Left cardiac atrium (tissue), 4 donors: ENCODE measurements around the gene CEMIP2. TPM values are rescaled to one million over a fixed set of nuclear protein-coding genes. Genes with fewer than 3 reads are reported as not detected.

Experiments
- ATAC-seq, 2 donors: fragments of 200-7000 bp; cut with Tn5 transposase; one replicate each; pipeline ENCODE4 v1.9.1; 2020; ENCODE audit warnings: mild to moderate bottlenecking in 2 of 2, moderate library complexity in 2 of 2
- DNase-seq: peaks from one replicate; pipeline ENCODE4 v3.0.0-alpha.2; 2020
- intact Hi-C, 2 donors: fragments of 100-400 bp; cut with DNase I; formaldehyde crosslinking; loops; one replicate each; pipeline versions ENCODE4 v1.14.1 to v1.15.1; 2022 to 2023
- total RNA-seq, 2 donors: library from RNA; stranded (reverse); fragmentation: NEBNext Ultra II Directional; extraction: Animal tissue kit (Norgen Biotek cat#: 25700); gene quantifications; one replicate each; pipeline ENCODE4 v1.2.1, GENCODE V29; 2021
- donor health status: DM: no; HTN: yes; CAD: no.
- donor health status: DM: no; HTN: yes; CAD: no; lungs with severe emphysema.
- donor health status: DM: yes; HTN: yes; CAD: no.
- donor health status: Dilated cardiomyopathy.

CEMIP2 gene
- total RNA-seq, 2 donors from 2014 or later: 12.0 to 31.9 TPM

- no peak for ATAC-seq
- intact Hi-C loops: loop anchor here in 1 of 2 donors (10.0 kb wide), 1 partner anchor 137 kb away; the partner anchor contains the start of genes ABHD17B and C9orf85
These were observed 9.8 kb upstream of the CEMIP2 start for GRCh38 chr9:71778085-71778484.

GRCh38 chr9:71774920-71775319 lies 6.6 kb upstream of the CEMIP2 start:
- intact Hi-C loops: loop anchor here in 1 of 2 donors (10.0 kb wide), 1 partner anchor 140 kb away; the partner anchor contains the start of genes ABHD17B and C9orf85
- DNase-seq: no peak
- no peak for ATAC-seq

More at GRCh38 chr9:71778085-71778484, 9.8 kb upstream of the CEMIP2 start:
- no peak for DNase-seq

- DNase-seq: no peak
- intact Hi-C loops: loop anchor here in 1 of 2 donors (10.0 kb wide), 1 partner anchor 142 kb away; the partner anchor contains the start of genes ABHD17B and C9orf85
- no peak for ATAC-seq
These were observed 4.4 kb upstream of the CEMIP2 start for GRCh38 chr9:71772726-71773125.

DNA sequence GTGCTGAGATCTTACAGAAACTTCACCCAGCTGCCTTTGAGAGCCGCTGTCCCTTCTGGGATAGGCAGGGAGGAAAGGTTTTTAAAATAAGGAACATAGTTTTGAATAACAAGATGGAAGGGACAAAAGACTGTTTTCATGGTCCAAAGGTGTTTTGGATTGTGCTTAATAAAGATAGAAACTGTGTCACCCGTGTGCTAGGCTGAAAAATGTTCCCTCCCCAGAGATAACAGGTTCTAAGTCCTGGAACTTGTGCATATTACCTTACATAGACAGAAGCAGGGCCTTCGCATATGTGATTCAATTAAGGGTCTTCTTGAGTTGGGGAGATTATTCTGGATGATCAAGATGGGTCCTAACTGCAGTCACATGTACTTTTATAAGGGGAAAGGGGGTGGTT lies 1.9 kb upstream of the CEMIP2 start:
- no peak for DNase-seq
- no peak for ATAC-seq
- intact Hi-C loops: loop anchor here in 1 of 2 donors (10.0 kb wide), 1 partner anchor 145 kb away; the partner anchor contains the start of genes ABHD17B and C9orf85

- intact Hi-C loops: loop anchor here in 1 of 2 donors (5.0 to 10.0 kb wide), 2 partner anchors 145 to 162 kb away; partner anchors contain the start of genes ABHD17B and C9orf85
These were observed 1.2 kb upstream of the CEMIP2 start for GRCh38 chr9:71769175-71770161.

DNA sequence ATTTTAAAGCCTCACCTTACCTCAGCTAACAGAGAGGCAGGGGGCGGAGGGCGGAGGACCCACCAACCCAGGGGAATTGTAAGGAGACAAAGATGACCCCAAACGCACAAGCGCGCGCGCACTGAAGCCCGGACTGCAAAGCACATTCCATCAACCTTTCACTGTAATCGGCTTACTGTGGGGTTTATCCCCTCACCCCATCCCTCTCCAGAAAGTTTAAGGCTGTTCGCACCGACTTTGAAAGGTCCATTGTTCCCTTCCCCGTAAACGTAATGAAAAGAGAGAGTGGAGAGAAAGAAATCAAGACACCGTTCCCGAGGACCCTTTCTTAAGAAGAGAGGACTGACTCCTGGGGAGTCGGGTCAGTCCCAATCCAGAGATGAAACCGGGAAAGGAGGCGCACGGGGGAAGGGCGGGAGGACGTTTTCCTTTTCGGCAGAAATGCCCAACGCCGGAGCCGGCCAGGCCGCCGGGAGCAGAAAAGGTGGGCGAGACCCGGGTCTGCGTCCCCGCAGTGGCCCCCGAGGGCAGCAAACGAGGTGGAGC lies 464 bp downstream of the CEMIP2 start:
- DNase-seq (peak; percentile 33), ATAC-seq (peak in 1 of 2 donors; percentile 0)
- intact Hi-C loops: loop anchor here in 1 of 2 donors (5.0 kb wide), 1 partner anchor 161 kb away; no protein-coding TSS in a partner anchor

More at GRCh38 chr9:71769175-71770161, 1.2 kb upstream of the CEMIP2 start:
- ATAC-seq: peak; percentile 78 to 80
- DNase-seq: peak; percentile 89

GRCh38 chr9:71767163-71767775 lies 1.0 kb downstream of the CEMIP2 start:
- no peak for ATAC-seq
- intact Hi-C loops: loop anchor here in 1 of 2 donors (5.0 kb wide), 1 partner anchor 160 kb away; no protein-coding TSS in a partner anchor
- no peak for DNase-seq

DNA sequence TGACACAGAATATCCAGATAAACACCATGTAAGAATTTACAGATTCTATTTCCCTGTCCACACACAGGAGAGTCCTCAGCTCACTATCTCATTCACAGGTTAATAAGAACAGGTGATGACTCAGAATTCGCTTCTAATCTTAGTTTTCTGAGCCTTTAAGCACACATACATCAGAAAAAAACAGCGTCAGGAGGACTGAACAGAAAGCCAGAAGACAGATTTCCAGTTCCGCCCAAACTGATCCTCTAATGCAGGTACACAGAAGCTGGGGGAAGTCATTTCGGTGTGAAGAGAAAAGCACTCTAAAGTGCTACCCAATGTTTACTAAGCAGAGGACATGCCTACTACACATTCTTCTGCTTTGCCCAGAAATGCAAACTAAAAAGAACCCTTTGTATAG lies 1.6 kb downstream of the CEMIP2 start:
- intact Hi-C loops: loop anchor here in 1 of 2 donors (5.0 kb wide), 1 partner anchor 159 kb away; no protein-coding TSS in a partner anchor
- DNase-seq: no peak
- no peak for ATAC-seq

GRCh38 chr9:71765693-71766092 lies 2.6 kb downstream of the CEMIP2 start:
- no peak for DNase-seq
- ATAC-seq: no peak
- intact Hi-C loops: loop anchor here in 1 of 2 donors (5.0 kb wide), 1 partner anchor 158 kb away; no protein-coding TSS in a partner anchor

DNA sequence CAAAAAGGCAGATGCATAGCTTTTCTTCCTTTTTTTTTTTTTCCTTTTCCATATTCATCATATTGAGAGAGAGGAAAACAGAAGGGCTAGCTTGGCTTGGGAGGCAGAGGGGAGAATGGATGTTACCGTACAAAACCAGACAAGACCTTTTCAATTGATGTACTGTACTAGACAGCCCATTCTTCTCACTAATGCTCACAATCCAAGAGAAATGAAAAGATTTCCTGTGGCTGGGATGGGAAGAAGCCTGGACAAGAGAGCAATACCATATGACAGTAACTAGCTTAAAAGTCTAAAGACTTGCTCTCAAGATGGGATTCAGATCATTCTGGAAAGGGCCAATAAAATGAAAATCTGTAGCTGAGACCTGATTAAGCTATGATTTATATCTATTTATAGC lies 3.4 kb downstream of the CEMIP2 start:
- intact Hi-C loops: loop anchor here in 1 of 2 donors (5.0 kb wide), 1 partner anchor 158 kb away; no protein-coding TSS in a partner anchor
- ATAC-seq: no peak
- DNase-seq: no peak

DNA sequence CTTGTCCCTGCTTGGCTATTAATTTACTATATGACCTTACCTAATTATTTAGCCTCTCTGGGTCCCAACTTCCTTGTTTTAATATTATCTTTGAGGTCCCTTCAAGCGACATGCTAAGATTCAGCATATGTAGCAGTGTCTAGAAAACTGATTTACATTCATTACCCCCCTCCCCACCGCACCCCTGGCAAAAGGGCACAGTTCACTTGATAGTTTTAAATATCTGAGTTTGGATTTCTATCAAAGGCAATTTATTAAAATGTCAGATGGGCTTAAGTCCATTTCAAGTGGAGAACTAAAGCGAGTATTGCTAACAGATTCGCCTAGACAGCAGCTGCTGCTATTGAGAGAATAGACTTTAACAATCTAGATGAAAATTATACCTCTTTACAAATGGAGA lies 3.9 kb downstream of the CEMIP2 start:
- ATAC-seq (no peak), DNase-seq (no peak)
- intact Hi-C loops: no loop called here

GRCh38 chr9:71763832-71764231 lies 4.5 kb downstream of the CEMIP2 start:
- DNase-seq: no peak
- no peak for ATAC-seq
- intact Hi-C loops: no loop called here

DNA sequence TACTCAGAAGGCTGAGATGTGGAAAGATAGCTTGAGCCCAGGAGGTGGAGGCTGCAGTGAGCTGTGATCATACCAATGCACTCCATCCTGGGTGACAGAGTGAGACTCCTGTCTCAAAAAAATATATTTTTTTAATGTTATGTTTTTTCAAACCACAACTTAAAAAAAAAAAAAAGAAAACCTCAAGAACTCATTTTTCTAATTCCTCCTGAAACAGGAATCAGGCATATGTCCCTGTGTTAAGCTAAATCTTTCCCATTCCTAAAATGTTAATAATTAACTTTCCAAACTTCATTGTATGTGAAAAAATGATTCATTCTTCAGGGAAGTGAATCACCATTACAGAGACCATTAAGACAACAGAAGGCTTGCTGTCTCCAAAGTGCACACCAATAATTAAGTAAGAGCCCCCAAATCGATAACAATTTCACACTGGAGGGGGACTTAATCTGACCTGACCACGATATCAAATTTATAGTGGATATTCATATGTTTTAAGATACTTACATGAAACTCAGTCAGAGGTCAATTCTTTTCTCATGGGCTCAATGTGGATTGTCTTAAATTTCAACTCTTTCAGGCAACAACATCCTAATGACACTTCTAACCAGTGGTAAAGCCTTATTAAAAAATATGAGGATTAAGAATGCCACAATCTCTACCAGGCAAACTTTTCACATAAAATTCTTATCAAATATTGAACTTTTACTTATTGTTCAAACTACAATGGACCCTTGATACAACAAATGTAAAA lies 5.2 kb downstream of the CEMIP2 start:
- no peak for ATAC-seq
- intact Hi-C loops: no loop called here
- no peak for DNase-seq

GRCh38 chr9:71761938-71762353 lies 6.4 kb downstream of the CEMIP2 start:
- DNase-seq (no peak), ATAC-seq (no peak)
- intact Hi-C loops: no loop called here

- intact Hi-C loops: no loop called here
- no peak for ATAC-seq
- no peak for DNase-seq
These were observed 7.4 kb downstream of the CEMIP2 start for GRCh38 chr9:71760901-71761300.

- DNase-seq (no peak), ATAC-seq (no peak)
- intact Hi-C loops: no loop called here
These were observed 9.5 kb downstream of the CEMIP2 start for GRCh38 chr9:71758785-71759184.

DNA sequence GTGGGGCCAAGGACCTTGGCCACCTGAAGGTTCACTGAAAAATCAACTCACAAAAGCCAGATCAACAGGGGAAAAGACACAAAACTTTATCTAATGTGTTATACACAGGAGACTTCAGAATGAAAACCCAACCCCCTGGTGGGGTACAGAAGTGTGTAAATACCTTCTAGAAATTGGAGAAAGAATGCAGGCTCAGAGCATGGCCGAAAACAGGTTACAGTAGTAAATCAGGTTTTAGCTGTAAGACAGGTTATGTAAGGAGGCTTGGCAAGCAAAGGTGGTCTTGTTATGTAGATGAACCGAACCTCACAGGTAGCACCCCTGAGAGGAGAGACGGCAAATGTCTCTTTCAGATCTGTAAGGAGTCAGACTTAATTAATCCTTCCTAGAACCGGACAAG lies 10.0 kb downstream of the CEMIP2 start:
- ATAC-seq (no peak), DNase-seq (no peak)
- intact Hi-C loops: no loop called here

GRCh38 chr9:71756753-71757152 lies 11.6 kb downstream of the CEMIP2 start:
- DNase-seq (no peak), ATAC-seq (peak in 1 of 2 donors; percentile 48)
- intact Hi-C loops: no loop called here
